HepG2 (cell line): ENCODE measurements around the gene PNRC1. TPM values are rescaled to one million over a fixed set of nuclear protein-coding genes. Genes with fewer than 3 reads are reported as not detected.

ENCODE experiments used
- ARID3A ChIP-seq: IDR thresholded peaks from 2 replicates; pipeline ENCODE4 v1.6.1; 2012; ENCODE audit warnings: low read depth, low read length, improper control_type of control experiment
- ARNT ChIP-seq: fragments of 450-650 bp; IDR thresholded peaks from 2 replicates; pipeline ENCODE4 v1.6.1; 2017
- ATF7 ChIP-seq, 2 experiments: fragments of 450-650 bp in 1 of 2; sonication (generic) in 1 of 2; formaldehyde crosslinking in 1 of 2; IDR thresholded peaks; 2 replicates each; pipeline versions ENCODE4 v1.4.0 to v1.6.1; 2016 to 2020; ENCODE audit warnings: antibody characterized with exemption in 1 of 2, mild to moderate bottlenecking in 1 of 2, missing genetic modification reagents in 1 of 2
- CBX1 ChIP-seq: IDR thresholded peaks from one replicate; pipeline ENCODE4 v1.6.1; 2016; ENCODE audit warnings: antibody characterized with exemption, low read depth
- KIAA2018 ChIP-seq: sonication (generic); formaldehyde crosslinking; IDR thresholded peaks from 2 replicates; pipeline ENCODE4 v1.5.0; 2020; ENCODE audit warnings: mild to moderate bottlenecking, missing genetic modification reagents, borderline replicate concordance
- THYN1 ChIP-seq: sonication (generic); formaldehyde crosslinking; IDR thresholded peaks from 2 replicates; pipeline ENCODE4 v1.8.1; 2023; ENCODE audit warnings: low read depth, mild to moderate bottlenecking, moderate library complexity, missing genetic modification reagents, borderline replicate concordance
- WIZ ChIP-seq: sonication (generic); formaldehyde crosslinking; IDR thresholded peaks from 2 replicates; pipeline ENCODE4 v1.5.1; 2020; ENCODE audit warnings: mild to moderate bottlenecking, missing genetic modification reagents
- ZNF143 ChIP-seq: sonication (generic); formaldehyde crosslinking; IDR thresholded peaks from 2 replicates; pipeline ENCODE4 v1.4.0; 2020; ENCODE audit warnings: missing genetic modification reagents
- ZNF205 ChIP-seq: IDR thresholded peaks from 2 replicates; pipeline ENCODE4 v1.6.1; 2018; ENCODE audit warnings: missing biosample characterization, missing genetic modification reagents
- polyA plus RNA-seq, 8 experiments: library from polyadenylated mRNA; depleted of rRNA in 3 of 8; stranded (reverse) in 7 of 8; unstranded in 1 of 8; fragments of >200 nt; fragmentation: Illumina TruSeq in 4 of 8; extraction: Trizol in 4 of 8; gene quantifications; 2 replicates each; pipeline versions ENCODE4 v1.2.1 to v1.2.3, GENCODE V29; 2011 to 2016; ENCODE audit warnings: low read depth in 4 of 8, missing spikeins in 1 of 8, mixed read lengths in 1 of 8; ENCODE audit not compliant: insufficient read depth in 1 of 8
- total RNA-seq, 5 experiments: library from RNA; depleted of rRNA; stranded (reverse); fragments of >200 nt; fragmentation: Illumina TruSeq; extraction: Trizol; gene quantifications; 2 replicates each; pipeline ENCODE4 v1.2.3, GENCODE V29; 2016; ENCODE audit warnings: low read depth in 1 of 5
- TF ChIP-seq, protein P1 (sequence below): sonication (generic); formaldehyde crosslinking; IDR thresholded peaks from one replicate; pipeline ENCODE4 v1.5.1; 2020; ENCODE audit warnings: mild to moderate bottlenecking, missing genetic modification reagents; ENCODE audit errors: not compliant biosample characterization

Gene PNRC1
- total and polyA plus RNA-seq, 2 of the 13 experiments (the other 11 are each of a cell fraction or from before 2014, with no cell fraction given): 17.6 to 36.0 TPM

DNA sequence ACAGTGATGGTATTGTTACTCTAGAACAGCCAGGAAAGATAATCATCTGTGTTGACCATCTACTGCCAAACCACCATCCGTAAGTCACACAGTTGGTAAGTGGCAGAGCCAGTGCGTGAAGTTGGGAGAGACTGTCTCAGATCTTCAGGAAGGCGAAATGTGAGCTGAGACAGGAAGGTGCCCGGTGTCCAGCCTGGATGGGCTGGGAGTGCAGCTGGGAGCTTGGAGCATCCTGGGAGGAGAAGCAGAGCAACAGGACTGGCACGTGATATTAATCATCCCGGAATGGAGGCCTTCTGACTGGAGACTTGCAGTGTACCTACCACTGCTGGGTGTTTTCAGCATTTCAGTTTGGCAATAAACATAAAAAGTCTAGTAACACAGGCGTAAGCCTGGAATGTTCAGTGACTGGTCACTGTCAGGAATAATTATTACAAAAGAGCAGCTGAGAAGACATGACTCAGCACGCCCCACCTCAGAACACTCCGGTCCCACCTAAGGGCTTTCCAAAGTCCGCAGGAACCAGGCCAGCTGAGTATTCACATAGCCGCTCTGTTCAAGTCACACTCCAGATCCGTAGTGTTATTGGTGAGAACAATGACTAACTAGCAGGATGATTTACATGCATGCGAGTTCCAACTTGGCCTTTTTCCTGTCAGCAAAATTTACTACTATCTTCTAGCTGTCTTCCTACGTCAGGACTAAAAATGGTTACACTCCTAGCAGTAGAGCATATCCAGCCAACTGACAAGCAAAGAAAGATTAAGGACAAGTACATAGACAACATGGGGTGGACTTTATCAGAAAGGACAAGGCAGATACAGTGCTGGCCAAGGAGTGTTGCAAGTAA is 45.1 kb upstream of the PNRC1 start (continued):
- TF ChIP-seq, protein P1, sequence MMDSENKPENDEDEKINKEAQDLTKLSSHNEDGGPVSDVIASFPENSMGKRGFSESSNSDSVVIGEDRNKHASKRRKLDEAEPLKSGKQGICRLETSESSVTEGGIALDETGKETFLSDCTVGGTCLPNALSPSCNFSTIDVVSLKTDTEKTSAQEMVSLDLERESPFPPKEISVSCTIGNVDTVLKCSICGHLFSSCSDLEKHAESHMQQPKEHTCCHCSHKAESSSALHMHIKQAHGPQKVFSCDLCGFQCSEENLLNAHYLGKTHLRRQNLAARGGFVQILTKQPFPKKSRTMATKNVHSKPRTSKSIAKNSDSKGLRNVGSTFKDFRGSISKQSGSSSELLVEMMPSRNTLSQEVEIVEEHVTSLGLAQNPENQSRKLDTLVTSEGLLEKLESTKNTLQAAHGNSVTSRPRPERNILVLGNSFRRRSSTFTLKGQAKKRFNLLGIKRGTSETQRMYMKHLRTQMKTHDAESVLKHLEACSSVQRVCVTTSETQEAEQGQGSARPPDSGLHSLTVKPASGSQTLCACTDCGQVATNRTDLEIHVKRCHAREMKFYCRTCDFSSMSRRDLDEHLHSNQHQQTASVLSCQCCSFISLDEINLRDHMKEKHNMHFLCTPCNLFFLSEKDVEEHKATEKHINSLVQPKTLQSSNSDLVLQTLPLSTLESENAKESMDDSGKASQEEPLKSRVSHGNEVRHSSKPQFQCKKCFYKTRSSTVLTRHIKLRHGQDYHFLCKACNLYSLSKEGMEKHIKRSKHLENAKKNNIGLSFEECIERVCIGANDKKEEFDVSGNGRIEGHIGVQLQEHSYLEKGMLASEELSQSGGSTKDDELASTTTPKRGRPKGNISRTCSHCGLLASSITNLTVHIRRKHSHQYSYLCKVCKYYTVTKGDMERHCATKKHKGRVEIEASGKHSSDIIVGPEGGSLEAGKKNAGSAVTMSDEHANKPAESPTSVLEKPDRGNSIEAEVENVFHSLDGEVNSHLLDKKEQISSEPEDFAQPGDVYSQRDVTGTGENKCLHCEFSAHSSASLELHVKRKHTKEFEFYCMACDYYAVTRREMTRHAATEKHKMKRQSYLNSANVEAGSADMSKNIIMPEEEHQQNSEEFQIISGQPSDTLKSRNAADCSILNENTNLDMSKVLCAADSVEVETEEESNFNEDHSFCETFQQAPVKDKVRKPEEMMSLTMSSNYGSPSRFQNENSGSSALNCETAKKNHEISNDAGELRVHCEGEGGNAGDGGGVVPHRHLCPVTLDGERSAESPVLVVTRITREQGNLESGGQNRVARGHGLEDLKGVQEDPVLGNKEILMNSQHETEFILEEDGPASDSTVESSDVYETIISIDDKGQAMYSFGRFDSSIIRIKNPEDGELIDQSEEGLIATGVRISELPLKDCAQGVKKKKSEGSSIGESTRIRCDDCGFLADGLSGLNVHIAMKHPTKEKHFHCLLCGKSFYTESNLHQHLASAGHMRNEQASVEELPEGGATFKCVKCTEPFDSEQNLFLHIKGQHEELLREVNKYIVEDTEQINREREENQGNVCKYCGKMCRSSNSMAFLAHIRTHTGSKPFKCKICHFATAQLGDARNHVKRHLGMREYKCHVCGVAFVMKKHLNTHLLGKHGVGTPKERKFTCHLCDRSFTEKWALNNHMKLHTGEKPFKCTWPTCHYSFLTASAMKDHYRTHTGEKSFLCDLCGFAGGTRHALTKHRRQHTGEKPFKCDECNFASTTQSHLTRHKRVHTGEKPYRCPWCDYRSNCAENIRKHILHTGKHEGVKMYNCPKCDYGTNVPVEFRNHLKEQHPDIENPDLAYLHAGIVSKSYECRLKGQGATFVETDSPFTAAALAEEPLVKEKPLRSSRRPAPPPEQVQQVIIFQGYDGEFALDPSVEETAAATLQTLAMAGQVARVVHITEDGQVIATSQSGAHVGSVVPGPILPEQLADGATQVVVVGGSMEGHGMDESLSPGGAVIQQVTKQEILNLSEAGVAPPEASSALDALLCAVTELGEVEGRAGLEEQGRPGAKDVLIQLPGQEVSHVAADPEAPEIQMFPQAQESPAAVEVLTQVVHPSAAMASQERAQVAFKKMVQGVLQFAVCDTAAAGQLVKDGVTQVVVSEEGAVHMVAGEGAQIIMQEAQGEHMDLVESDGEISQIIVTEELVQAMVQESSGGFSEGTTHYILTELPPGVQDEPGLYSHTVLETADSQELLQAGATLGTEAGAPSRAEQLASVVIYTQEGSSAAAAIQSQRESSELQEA (CRISPR knock-in tag): no peak
- TF ChIP-seq ARID3A (no peak), ZNF205 (no peak), CBX1 (no peak), KIAA2018 (CRISPR knock-in tag) (no peak), ARNT (no peak), WIZ (CRISPR knock-in tag) (no peak), THYN1 (no peak), ATF7 (IDR thresholded peaks at IDR 0.05) (no peak), ATF7 (CRISPR knock-in tag; IDR thresholded peaks at IDR 0.05) (no peak), ZNF143 (CRISPR knock-in tag) (0 out of 2 replicates have a peak, but pooled peaks have one; percentile 46)
